ENCODE measurements around the gene SUMF1.
"Not testable (repeated sequence)": the region's sequence is repeated elsewhere in the genome, so short reads cannot be mapped to it uniquely, and the experiment has no call there.

SUMF1 gene

DNA sequence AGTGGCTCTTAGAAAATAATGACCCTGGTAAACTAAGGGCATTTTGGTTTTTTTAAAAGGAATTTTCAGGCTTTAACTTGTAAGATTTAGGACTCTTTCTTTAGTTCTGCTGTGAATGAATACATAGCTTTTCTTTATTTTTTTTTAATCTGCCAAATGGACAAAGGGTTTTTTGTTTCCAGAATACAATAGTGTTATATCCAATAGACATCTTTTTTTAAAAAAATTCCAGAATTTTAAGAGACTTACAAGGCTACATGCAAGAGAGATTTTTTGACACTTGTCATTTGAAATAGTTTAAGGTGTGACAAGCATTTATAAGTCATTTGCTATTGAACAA, 125.8 kb downstream of the SUMF1 start:
- in situ Hi-C loops (cut with MboI; ENCODE audit: low sequenced_read_pairs): no loop called here

DNA sequence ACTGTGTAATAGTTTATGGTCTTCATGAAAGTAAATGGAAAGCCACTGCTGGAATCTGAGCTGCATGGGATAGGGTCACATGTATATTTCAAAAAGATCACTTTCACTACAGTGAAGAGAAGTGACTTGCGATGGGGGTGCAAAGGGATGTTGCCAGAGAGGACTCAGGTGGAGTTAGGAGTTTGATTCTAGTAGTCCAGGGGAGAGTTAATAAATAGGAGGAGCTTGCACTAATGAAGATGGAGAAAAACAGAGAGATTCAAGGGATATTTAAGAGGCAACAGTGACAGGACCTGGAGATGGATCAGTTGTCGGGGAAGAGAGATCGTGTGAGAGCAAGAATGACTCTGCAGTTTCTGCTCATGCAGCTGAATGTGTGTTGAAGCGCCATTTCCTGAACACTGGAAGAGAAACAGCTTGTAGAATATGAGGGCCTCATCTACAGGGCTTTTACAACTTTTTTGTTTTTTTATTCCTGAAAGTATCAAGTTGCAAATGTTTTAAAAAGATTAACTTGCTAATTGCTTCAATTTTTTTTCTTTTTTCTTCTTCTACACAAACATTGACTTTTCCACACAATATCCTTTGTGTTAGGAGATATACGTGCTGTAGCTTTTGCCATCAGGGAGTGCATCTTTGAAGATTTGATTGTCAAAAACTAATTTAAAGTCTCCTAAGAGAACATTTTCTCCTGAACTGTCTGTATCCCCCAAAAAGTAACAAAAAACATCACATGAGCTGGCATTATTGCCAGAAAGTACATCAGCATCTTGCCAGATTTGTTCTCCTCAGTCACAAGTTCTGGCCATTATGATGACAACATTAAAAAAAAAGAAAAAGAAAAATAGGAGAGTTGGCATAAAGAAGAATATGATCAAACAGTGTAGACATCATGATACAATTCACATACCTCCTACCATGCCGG, 126.4 kb downstream of the SUMF1 start:
- in situ Hi-C loops (cut with MboI; ENCODE audit: low sequenced_read_pairs): no loop called here

DNA sequence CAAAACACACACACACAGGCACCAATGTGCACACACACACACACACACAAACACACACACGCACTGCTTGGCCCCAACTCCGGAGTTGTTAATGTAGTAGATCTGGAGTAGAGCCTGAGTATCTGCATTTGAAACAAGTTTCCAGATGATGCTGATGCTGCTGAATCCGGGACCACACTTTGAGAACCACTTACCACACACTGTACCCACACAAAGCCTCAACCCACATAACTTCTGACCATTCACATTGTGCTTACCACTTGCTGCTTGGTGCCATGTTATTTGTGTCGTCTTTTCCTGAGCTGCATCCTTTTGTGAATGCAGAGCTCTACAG, 127.0 kb downstream of the SUMF1 start:
- in situ Hi-C loops (cut with MboI; ENCODE audit: low sequenced_read_pairs): no loop called here

- in situ Hi-C loops (cut with MboI; ENCODE audit: low sequenced_read_pairs): no loop called here
Observed at GRCh38 chr3:4338751-4339150, 128.3 kb downstream of the SUMF1 start.

GRCh38 chr3:4336850-4337546, 130.1 kb downstream of the SUMF1 start:
- in situ Hi-C loops (cut with MboI; ENCODE audit: low sequenced_read_pairs): no loop called here

GRCh38 chr3:4335840-4336562, 131.1 kb downstream of the SUMF1 start:
- in situ Hi-C loops (cut with MboI; ENCODE audit: low sequenced_read_pairs): no loop called here

GRCh38 chr3:4334548-4334947, 132.5 kb downstream of the SUMF1 start:
- in situ Hi-C loops (cut with MboI; ENCODE audit: low sequenced_read_pairs): no loop called here

DNA sequence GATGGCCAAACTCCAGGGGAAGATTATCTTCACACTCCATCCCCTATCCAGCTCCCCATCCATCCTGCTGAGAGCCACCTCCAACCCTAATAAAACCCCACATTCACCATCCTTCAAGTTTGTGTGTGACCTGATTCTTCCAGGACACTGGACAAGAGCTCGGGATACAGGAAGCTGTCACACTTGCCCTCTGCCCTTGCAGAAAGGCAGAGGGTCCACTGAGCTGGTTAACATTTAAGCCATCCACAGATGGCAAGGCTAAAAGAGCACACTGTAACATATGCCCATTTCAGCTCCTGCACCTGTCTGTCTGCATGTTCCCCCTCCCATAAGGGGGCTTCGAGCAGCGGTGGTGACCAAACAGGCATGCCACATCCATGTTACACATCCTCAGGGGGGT, 134.1 kb downstream of the SUMF1 start:
- in situ Hi-C loops (cut with MboI; ENCODE audit: low sequenced_read_pairs): no loop called here

- in situ Hi-C loops (cut with MboI; ENCODE audit: low sequenced_read_pairs): no loop called here
Observed at GRCh38 chr3:4332574-4332973, 134.5 kb downstream of the SUMF1 start.

GRCh38 chr3:4332111-4332510, 135.0 kb downstream of the SUMF1 start:
- in situ Hi-C loops (cut with MboI; ENCODE audit: low sequenced_read_pairs): no loop called here

GRCh38 chr3:4329806-4330205, 137.3 kb downstream of the SUMF1 start:
- in situ Hi-C loops (cut with MboI; ENCODE audit: low sequenced_read_pairs): not testable (repeated sequence)

GRCh38 chr3:4326868-4327267, 140.2 kb downstream of the SUMF1 start:
- in situ Hi-C loops (cut with MboI; ENCODE audit: low sequenced_read_pairs): no loop called here

DNA sequence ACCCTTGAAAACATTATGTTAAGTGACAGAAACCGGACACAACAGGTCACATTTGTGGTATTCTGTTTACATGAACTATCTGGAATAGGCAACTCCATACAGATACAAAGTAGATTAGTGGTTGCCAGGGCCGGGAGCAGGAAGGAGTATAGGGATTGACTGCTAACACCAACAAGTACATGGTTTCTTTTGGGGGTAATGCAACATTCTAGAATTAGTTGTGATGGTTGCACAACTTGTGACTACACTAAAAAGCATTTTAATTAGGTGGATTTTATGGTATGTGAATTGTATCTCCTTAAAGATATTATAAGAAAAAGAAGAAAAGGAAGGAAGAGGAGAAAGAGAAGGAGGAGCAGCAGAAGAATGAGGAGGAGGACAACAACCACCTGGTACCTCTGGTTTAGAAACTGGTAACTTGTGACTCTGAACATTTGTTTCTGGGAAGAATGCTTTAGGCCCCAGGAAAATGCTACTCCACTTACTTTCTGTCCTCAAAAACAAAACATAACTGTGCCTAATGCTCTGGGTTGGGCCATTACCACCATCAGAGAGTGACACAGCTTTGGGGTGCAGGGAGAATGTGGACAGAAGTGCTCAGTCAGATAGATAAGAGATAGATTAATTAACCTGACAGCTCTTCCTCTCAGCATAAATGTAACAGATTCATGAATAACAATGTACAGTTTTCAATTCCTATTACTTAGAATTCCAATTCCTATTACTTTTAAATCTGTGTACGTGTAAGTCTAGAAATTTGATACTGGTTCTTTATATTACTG, 143.6 kb downstream of the SUMF1 start:
- in situ Hi-C loops (cut with MboI; ENCODE audit: low sequenced_read_pairs): no loop called here

DNA sequence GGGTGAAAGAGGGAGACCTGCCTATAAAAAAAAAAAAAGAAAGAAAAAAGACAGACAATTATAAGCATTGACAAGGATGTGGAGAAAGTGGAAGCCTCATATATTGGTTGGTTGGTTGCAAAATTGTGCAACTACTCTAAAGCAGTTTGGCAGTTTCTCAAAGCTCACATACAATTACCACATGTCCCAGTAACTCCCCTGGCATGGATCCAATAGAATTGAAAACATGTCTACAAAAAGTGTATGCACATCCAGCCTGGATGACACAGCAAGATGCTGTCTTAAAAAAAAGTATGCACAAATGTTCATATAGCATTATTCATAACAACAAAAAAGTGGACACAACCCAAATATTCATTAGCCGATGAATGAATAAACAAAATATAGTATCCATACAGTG, 144.4 kb downstream of the SUMF1 start:
- in situ Hi-C loops (cut with MboI; ENCODE audit: low sequenced_read_pairs): no loop called here

- in situ Hi-C loops (cut with MboI; ENCODE audit: low sequenced_read_pairs): no loop called here
Observed at GRCh38 chr3:4321732-4322131, 145.3 kb downstream of the SUMF1 start.

DNA sequence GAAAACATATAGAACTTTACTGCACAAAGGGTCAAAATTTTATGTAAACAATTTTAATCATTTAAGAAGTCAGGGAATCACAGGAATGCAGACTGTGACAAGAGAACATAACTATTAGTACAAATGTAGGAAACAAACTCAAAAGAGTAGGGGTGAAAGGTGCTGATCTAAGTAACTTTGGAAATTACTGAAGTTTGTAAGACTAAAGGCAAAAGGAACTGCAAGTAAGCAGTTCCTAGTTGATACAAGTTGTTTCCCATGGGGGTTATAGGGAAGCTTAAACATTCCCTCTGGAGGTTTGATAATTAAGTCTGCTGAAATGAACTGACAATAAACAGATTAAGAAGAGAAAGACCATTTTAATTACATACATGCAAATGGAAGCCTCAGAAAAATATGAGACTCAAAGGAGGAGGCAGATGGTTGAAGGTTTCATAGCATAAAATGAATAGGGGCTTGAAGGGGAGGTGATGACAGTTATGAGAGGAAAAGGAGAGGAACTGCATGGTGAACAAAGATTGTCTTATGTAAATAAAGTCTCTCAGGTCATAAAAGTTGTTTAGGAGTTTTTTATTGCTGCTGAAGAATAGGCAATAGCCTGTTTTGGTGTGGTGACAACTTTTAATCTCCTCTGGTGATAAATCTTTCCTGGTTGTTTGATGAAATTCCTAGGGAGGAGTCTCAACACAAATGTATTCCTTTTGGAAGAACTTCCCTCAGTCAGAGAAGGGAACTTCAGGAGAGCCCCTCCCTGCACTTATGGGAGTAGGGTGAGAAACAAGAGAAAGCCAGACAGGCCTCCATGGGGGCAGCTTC, 146.8 kb downstream of the SUMF1 start:
- in situ Hi-C loops (cut with MboI; ENCODE audit: low sequenced_read_pairs): no loop called here

DNA sequence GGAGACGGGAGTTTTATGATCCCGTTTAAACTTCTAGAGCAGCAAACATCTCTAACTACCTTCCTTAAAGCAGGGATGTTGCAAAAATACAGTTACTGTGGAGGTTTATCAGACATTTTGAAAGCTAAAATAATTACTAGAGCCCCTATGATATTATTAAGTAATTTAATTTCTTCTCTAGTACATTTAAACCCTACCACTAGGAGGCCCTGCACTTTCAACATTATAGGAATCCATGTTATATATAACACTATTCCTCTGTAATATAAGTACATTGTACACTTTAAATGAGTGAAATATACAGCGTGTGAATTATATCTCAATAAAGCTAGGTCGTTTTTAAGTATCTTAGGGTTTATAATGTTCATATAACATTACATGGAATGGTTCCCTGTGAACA, 152.4 kb downstream of the SUMF1 start:
- in situ Hi-C loops (cut with MboI; ENCODE audit: low sequenced_read_pairs): no loop called here

DNA sequence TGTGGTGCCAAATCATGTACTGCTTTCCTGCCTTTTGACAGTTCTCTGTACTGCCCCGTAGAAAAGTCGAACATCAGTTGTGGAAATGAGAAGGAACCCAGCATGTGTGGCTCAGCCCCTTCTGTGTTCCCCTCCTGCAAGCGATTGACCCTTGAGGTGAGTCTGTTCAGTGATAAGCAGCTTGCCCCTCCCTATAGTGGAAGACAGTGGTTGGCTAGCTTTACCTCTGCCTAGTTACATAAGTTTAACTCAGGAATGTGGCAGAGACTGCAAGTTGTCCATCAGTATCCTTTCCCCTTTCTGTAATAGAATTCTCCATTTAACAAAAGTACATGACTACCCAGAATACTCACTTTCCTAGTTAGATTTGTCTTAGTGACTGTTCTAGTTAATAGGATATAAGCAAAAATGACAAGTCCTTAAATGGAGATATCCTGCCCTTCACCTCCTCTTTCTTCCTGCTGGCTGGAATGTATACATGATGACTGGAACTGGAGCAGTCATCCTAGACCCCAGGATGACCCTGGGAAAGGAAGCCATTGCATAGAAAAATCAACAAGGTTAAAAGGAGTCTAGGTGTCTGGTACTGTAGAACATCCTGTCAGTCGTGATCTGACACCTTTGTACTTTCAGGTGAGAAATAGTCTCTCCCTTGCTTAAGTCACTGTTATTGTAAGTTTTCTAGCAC, 153.3 kb downstream of the SUMF1 start:
- in situ Hi-C loops (cut with MboI; ENCODE audit: low sequenced_read_pairs): no loop called here

GRCh38 chr3:4311496-4311895, 155.6 kb downstream of the SUMF1 start:
- in situ Hi-C loops (cut with MboI; ENCODE audit: low sequenced_read_pairs): no loop called here

All from hTERT RPE-1 (cell line).